ENCODE results near the gene SALL4.
"Not testable (repeated sequence)": the region's sequence is repeated elsewhere in the genome, so short reads cannot be mapped to it uniquely, and the experiment has no call there.

The SALL4 gene

DNA sequence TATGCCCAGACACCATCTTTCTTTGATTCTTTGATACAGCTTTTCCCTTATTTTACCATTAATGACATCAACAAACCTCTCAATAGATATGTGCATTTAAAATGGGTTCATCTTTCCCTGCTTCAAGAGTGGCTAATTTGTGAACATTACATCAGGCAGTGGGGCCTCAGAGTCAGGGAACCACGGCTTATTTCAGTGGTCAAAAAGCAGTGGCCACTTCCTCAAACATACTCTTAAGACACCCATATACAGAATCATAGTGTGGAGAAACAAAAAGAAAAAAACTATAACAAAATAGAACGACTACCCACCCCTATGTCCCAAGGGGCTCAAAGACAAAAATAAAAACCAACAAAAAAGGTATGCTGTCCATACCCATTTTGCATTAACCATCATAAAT, 12.9 kb downstream of the SALL4 start:
- in situ Hi-C loops (cut with MboI; ENCODE audit: low sequenced_read_pairs, unreplicated experiment): no loop called here
- DNase-seq (ENCODE audit: low spot score): no peak
- TF ChIP-seq, protein P1, sequence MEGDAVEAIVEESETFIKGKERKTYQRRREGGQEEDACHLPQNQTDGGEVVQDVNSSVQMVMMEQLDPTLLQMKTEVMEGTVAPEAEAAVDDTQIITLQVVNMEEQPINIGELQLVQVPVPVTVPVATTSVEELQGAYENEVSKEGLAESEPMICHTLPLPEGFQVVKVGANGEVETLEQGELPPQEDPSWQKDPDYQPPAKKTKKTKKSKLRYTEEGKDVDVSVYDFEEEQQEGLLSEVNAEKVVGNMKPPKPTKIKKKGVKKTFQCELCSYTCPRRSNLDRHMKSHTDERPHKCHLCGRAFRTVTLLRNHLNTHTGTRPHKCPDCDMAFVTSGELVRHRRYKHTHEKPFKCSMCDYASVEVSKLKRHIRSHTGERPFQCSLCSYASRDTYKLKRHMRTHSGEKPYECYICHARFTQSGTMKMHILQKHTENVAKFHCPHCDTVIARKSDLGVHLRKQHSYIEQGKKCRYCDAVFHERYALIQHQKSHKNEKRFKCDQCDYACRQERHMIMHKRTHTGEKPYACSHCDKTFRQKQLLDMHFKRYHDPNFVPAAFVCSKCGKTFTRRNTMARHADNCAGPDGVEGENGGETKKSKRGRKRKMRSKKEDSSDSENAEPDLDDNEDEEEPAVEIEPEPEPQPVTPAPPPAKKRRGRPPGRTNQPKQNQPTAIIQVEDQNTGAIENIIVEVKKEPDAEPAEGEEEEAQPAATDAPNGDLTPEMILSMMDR (IDR thresholded peaks at IDR 0.05; ENCODE audit: borderline replicate concordance, control extremely low read depth, extremely low read depth, insufficient read depth, missing control alignments): no peak

- in situ Hi-C loops (cut with MboI; ENCODE audit: low sequenced_read_pairs, unreplicated experiment): no loop called here
- DNase-seq (ENCODE audit: low spot score): no peak
- TF ChIP-seq, protein P1 (IDR thresholded peaks at IDR 0.05; ENCODE audit: borderline replicate concordance, control extremely low read depth, extremely low read depth, insufficient read depth, missing control alignments): no peak
These were observed 13.5 kb downstream of the SALL4 start for GRCh38 chr20:51788822-51789221.

- TF ChIP-seq, protein P1 (IDR thresholded peaks at IDR 0.05; ENCODE audit: borderline replicate concordance, control extremely low read depth, extremely low read depth, insufficient read depth, missing control alignments): no peak
- in situ Hi-C loops (cut with MboI; ENCODE audit: low sequenced_read_pairs, unreplicated experiment): no loop called here
- no peak for DNase-seq (ENCODE audit: low spot score)
These were observed 18.0 kb downstream of the SALL4 start for GRCh38 chr20:51784299-51784698.

- in situ Hi-C loops (cut with MboI; ENCODE audit: low sequenced_read_pairs, unreplicated experiment): not testable (repeated sequence)
These were observed 24.0 kb downstream of the SALL4 start for GRCh38 chr20:51778229-51778759.

GRCh38 chr20:51775241-51775640, 27.1 kb downstream of the SALL4 start:
- in situ Hi-C loops (cut with MboI; ENCODE audit: low sequenced_read_pairs, unreplicated experiment): no loop called here
- no peak for DNase-seq (ENCODE audit: low spot score)
- TF ChIP-seq, protein P1 (IDR thresholded peaks at IDR 0.05; ENCODE audit: borderline replicate concordance, control extremely low read depth, extremely low read depth, insufficient read depth, missing control alignments): no peak

More at GRCh38 chr20:51778229-51778759, 24.0 kb downstream of the SALL4 start:
- DNase-seq (ENCODE audit: low spot score): not testable (repeated sequence)

GRCh38 chr20:51772236-51772635, 30.1 kb downstream of the SALL4 start:
- in situ Hi-C loops (cut with MboI; ENCODE audit: low sequenced_read_pairs, unreplicated experiment): no loop called here
- TF ChIP-seq, protein P1 (IDR thresholded peaks at IDR 0.05; ENCODE audit: borderline replicate concordance, control extremely low read depth, extremely low read depth, insufficient read depth, missing control alignments): no peak
- DNase-seq (ENCODE audit: low spot score): no peak

- DNase-seq (ENCODE audit: low spot score): no peak
- in situ Hi-C loops (cut with MboI; ENCODE audit: low sequenced_read_pairs, unreplicated experiment): no loop called here
- TF ChIP-seq, protein P1 (IDR thresholded peaks at IDR 0.05; ENCODE audit: borderline replicate concordance, control extremely low read depth, extremely low read depth, insufficient read depth, missing control alignments): no peak
These were observed 32.2 kb downstream of the SALL4 start for GRCh38 chr20:51769976-51770615.
